DMS79 treated with DMSO at 0.1 percent for 48 hours (cell line): ENCODE data around the gene COL9A1.
"Not testable (repeated sequence)": the region's sequence is repeated elsewhere in the genome, so short reads cannot be mapped to it uniquely, and the experiment has no call there.

ENCODE experiments used
- DNase-seq: peaks from one replicate; lab custom pipeline; 2025; lab: John Stamatoyannopoulos, UW

COL9A1 gene

GRCh38 chr6:70303034-70303525 is at the start of gene COL9A1:
Gene COL9A1 (minus strand): TSS chr6:70303084. CDS start chr6:70302924, 160 bp downstream.
- DNase-seq, result no peak

DNA sequence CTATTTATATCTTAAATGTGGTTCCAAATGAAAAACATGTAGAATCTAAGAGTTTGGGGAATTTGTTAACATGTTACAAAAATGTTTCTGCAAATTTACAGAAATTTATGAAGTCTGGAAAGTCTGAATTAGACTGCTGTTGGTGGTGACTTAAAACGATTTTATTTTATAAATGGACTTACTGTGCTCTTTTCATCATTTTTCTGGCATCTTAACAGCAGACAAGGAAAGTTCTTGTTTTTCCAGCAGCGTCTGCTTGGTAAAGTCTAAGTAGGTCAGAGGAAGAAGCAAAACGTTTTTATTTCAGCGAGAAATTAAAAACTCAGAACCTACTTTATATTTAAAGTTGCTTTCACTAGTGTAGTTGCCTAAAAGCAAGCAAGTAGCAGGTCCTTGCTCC is 48.6 kb upstream of the COL9A1 start:
- DNase-seq, result no peak

GRCh38 chr6:70345619-70346018 is 42.7 kb upstream of the COL9A1 start:
- DNase-seq, result no peak

GRCh38 chr6:70343313-70343712 is 40.4 kb upstream of the COL9A1 start:
- DNase-seq, result no peak

DNA sequence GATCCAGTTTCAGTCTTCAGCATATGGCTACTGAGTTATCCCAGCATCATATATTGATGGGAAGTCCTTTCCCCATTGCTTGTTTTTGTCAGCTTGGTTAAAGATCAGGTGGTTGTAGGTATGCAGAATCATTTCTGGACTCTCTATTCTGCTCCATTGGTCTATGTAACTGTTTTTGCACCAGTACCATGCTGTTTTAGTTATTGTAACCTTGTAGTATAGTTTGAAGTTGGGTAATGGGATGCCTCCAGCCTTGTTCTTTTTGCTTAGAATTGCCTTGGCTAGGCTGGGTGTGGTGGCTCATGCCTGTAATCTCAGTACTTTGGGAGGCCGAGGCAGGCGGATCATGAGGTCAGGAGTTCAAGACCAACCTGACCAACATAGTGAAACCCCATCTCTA is 36.9 kb upstream of the COL9A1 start:
- not testable (repeated sequence) for DNase-seq

- DNase-seq, result no peak
Observed at GRCh38 chr6:70338775-70339174, 35.9 kb upstream of the COL9A1 start.

DNA sequence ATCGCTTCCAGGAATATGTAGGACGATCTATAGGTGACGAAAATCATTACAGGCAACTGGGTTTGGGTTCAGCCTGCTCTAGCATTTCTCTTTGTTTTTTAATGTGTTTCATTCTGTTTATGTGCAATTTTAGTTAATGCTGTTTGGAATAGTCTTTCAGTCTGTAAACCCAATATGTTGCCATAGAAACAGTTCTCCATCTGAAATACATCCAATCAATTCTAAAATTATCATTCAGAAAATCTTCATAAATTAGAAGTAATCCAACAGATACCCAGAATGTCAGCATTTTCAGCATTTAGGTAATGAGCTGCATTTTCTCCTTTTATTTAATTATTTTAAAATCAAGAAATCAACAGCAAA is 34.8 kb upstream of the COL9A1 start:
- DNase-seq, result no peak

GRCh38 chr6:70336996-70337742 is 34.3 kb upstream of the COL9A1 start:
- no peak for DNase-seq

GRCh38 chr6:70327036-70327435 is 24.2 kb upstream of the COL9A1 start:
- no peak for DNase-seq

DNA sequence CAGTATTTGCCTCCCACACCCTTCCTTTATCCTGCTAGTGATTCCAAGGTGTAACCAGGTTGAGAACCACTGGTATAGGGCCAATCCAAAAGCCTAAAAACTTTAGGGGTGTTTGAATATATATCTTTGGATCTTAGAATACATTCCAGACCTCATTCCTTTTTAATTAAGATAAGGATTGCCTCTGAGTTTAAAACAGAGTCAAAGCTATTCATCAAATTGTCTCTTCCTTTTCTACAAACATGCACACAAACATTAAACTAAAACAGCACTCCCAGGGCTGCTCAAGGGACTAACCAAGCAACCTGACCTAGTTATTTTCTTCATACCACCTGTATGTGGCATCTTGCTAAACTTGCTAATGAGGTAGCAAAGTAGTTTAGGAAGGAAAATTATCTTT is 22.1 kb upstream of the COL9A1 start:
- DNase-seq, result no peak

- not testable (repeated sequence) for DNase-seq
Observed at GRCh38 chr6:70317799-70318198, 14.9 kb upstream of the COL9A1 start.

DNA sequence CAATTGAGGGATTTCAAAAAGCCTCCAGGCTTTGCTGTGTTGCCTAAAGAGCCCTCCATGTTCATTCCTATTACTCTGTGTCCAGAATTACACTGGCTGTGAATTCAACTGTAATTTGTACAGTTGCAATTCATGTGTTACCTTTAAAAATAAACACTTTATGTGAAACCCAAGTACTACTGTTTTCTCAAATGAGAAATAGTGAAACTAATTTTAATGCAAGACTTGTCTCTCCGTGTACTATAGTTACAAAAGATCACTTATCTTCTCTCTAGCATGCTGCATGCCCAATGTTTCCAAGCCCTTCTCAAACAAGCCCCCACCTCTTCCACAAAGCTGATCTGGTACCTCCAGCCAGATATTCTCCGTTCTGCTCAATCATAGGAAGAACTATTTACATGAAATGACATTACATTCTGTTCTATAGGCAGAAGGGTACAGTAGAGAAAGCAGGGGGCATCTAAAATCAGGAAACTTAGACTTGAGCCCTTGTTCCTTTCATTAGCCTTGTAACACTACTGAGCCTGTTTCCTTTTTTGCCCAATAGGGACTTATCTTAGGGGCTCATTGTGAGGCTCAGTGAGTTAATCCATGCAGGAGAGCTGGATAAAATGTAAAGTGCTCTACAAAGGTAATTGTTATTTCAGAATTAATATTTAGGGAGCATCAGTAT is 12.3 kb upstream of the COL9A1 start:
- DNase-seq, result no peak

DNA sequence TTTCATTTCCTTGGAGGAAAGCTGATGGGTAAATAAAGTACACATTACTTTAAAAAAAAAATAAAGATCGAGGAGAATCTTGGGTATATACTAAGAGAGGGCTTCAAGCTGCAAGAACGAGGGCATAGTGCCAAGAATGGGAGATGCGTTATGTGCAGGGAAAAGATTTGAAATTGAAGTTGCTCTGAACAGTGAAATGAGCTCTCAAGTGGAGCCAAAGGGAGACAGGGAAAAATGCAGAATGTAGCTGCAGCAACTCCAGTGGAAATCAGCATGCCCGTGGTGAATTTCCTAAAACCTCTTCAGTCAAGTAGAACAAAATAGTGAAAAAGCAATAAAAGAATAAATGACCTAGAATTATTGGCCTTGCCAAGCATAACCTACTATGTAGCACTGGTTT is 11.4 kb upstream of the COL9A1 start:
- peak; percentile 8 for DNase-seq

DNA sequence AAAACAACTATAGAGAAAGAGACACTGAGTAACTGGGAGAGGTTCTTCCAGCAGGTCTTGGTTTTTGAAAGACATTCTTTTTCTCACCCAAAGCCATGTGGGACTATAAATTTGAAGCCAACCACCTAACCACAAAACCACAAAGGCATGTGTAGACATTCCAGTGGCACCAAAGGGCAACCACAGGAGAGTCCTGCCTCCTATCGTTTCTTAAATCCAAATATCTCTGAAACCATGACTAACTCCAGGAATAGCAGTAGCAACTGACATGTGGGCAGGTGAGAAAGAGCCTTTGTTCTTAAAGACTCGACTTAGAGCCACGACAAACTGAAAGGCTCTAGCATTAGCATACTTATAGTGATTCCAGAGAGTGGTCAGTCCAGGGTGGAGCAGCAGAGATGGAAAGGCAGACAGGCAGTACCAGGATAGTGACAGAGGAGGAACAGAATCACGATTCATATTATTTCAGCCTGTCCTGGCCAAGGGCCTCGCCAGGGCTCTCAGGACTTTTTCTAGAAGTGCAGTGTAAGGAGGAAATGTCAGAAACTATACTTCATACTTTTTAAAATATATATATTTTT is 9.4 kb upstream of the COL9A1 start:
- no peak for DNase-seq

- peak; percentile 5 for DNase-seq
Observed at GRCh38 chr6:70310063-70310694, 7.3 kb upstream of the COL9A1 start.

- DNase-seq, result no peak
Observed at GRCh38 chr6:70309243-70309642, 6.4 kb upstream of the COL9A1 start.

DNA sequence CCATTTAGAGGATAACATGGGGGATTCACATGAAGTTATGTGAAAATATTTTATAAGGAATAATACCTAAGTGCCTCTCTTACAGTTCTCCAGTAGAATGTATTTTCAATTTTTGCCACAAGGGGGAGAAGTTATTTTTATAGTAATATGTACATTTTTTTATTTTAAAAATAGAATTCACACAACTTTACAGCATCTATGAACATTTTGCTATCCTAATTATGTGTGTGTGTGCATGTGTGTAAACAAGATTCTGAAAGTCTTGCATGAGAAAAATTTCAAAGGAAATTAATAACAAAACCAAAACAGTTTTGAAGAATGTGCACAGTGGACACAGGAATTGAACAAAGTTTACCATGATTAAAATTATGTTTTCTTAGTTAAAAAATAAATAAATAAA is 5.3 kb upstream of the COL9A1 start:
- not testable (repeated sequence) for DNase-seq

DNA sequence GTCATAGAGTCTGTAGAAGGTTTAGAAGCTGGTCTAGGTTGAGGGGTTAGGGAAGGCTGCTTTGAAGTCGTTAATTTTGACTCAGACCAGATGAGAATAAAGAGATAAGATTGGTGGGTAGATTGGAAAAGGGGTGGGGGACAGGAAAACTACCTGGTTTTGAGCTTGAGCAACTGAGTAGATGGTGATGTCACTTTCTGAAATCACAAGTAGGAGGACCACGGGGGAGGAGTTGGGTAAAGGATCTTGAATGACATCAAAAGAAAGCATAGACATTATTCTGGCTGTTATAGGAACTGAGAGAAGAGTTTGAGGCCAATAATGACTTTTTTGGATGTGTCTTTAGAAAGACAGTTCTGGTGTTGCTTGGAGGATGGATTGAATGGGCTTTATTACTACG is 4.1 kb upstream of the COL9A1 start:
- DNase-seq, result no peak

DNA sequence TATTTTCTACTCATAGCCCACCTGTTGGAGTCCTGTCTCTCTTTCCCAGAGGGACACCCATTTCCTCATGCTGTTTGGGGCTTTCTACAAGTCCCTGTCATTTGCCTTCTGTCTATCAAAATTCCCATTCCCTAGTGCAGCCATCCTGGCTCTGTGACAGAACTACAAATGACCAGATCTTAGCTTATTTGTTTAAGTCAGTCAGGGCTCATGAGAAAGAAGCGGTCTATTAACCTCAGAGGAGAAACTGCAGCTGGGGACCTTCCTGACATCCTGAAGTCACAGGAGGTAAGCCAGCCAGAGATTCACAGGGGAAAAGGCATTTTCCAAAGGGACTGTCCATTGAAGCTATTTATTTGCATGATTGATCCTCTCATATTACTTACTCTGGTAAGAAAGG is 1.7 kb upstream of the COL9A1 start:
- DNase-seq, result no peak

GRCh38 chr6:70299456-70299855 is 3.4 kb downstream of the COL9A1 start:
- DNase-seq, result no peak

DNA sequence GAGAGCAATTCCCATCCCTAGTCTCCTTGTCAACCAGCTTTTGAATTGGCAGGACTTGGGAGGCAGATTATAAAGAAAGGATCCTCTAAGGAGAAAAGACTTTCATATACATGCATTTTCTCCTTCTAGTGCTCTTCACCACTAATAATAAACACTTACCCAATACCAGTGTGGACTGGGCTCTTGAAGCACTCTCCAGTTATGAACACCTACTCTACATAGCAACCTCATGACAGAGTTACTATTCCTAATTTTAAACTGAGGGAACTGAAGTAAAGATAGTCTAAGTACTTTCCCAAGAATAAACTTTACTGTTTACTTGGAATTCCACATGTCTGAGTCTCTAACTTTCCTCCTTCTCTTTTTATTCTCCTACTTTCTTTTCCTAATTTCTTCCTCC is 4.8 kb downstream of the COL9A1 start:
- DNase-seq, result peak; percentile 5

DNA sequence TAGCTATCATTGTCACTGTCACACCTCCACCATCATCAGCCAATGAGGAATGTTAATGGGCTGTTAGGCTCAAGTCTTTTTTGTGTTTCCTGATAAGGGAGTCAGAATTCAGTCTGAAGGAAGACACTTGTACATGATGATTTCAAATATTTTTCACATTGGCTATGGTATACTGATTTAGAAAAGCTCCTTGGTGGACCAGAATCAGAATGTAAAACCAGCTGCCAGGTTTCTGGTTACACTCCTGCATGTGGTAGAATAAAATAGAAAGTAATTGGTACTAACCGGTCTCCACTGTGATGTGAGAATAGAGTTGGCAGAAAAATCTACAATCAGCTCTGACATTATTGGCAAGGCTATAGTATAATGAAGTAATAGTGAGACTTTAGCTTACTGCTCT is 10.7 kb downstream of the COL9A1 start:
- DNase-seq, result no peak

- DNase-seq, result no peak
Observed at GRCh38 chr6:70289299-70289698, 13.6 kb downstream of the COL9A1 start.
